Ascending aorta (tissue), 2 donors: ENCODE results near the gene MDN1. TPM values are rescaled to one million over a fixed set of nuclear protein-coding genes. Genes with fewer than 3 reads are reported as not detected.
A peak's percentile ranks its signal among the peaks of the same experiment; 100 is the strongest.
"Not testable (repeated sequence)": the region's sequence is repeated elsewhere in the genome, so short reads cannot be mapped to it uniquely, and the experiment has no call there.

Experiments
- DNase-seq, 2 donors: peaks; one replicate each; pipeline ENCODE4 v3.0.0-alpha.2; 2019; ENCODE audit warnings: low spot score in 2 of 2
- H3K27ac ChIP-seq, 2 donors: fragments of 200-600 bp; sonication (generic); one replicate each; pipeline ENCODE4 v1.5.1; 2016 to 2017; ENCODE audit warnings: mild to moderate bottlenecking in 1 of 2
- H3K27me3 ChIP-seq: fragments of 200-600 bp; sonication (generic); one replicate; pipeline ENCODE4 v1.5.1; 2017
- H3K36me3 ChIP-seq, 2 donors: fragments of 200-600 bp; sonication (generic); one replicate each; pipeline ENCODE4 v1.5.1; 2016
- H3K4me1 ChIP-seq, 2 donors: fragments of 200-600 bp; sonication (generic); one replicate each; pipeline ENCODE4 v1.5.1; 2016 to 2017; ENCODE audit warnings: mild to moderate bottlenecking in 1 of 2
- H3K4me3 ChIP-seq, 2 donors: fragments of 200-600 bp; sonication (generic); one replicate each; pipeline ENCODE4 v1.5.1; 2016 to 2017; ENCODE audit warnings: mild to moderate bottlenecking in 1 of 2
- H3K9me3 ChIP-seq, 2 donors: fragments of 200-600 bp; sonication (generic); one replicate each; pipeline ENCODE4 v1.5.1; 2016
- CTCF ChIP-seq, 3 experiments: fragments of 200-600 bp in 2 of 3; fragments of 450-650 bp in 1 of 3; sonication (generic) in 2 of 3; IDR thresholded peaks; one replicate each; pipeline ENCODE4 v1.5.1; 2016 to 2019; ENCODE audit warnings: antibody characterized with exemption in 3 of 3, mild to moderate bottlenecking in 1 of 3, moderate library complexity in 1 of 3
- intact Hi-C: fragments of 100-400 bp; cut with DNase I; formaldehyde crosslinking; loops from one replicate; pipeline ENCODE4 v1.15.1; 2023
- total RNA-seq: library from RNA; depleted of rRNA; stranded (reverse); fragments of >200 nt; gene quantifications from one replicate; pipeline ENCODE4 v1.1.0, GENCODE V29; 2016

Gene MDN1
- total RNA-seq, 1 donor from 2014 or later, result 12.2 TPM

GRCh38 chr6:89828988-89829471, 9.4 kb upstream of the MDN1 start:
- Histone ChIP-seq H3K27ac (peak overlapping the region; percentile 85 to 89), H3K27me3 (no peaks in the 10 kb centered on the region), H3K4me1 (peaks cover 0 to 11% of the 10 kb centered on the region in 2 donors), H3K36me3 (peaks cover 0 to 8% of the 10 kb centered on the region in 2 donors), H3K9me3 (no peaks in the 10 kb centered on the region), H3K4me3 (peak overlapping the region; percentile 71 to 73)
- intact Hi-C loops, result loop anchor here (1.0 to 10.0 kb wide), 8 partner anchors 10 to 758 kb away; partner anchors contain the start of genes BACH2, LYRM2, MAP3K7 and MDN1
- no peak for DNase-seq
- TF ChIP-seq CTCF (IDR thresholded peaks at IDR 0.05), result no peak

- peak overlapping the region; percentile 85 to 89 for H3K27ac ChIP-seq
- H3K4me3 ChIP-seq, result peak overlapping the region; percentile 71 to 73
- H3K36me3 ChIP-seq, DNase-seq, H3K27me3 ChIP-seq, H3K9me3 ChIP-seq: not testable (repeated sequence)
- peaks cover 0 to 11% of the 10 kb centered on the region in 2 donors for H3K4me1 ChIP-seq
- intact Hi-C loops, result loop anchor here (2.0 to 10.0 kb wide), 5 partner anchors 190 to 744 kb away; partner anchors contain the start of genes BACH2, LYRM2 and PNRC1
Measured at GRCh38 chr6:89828475-89828987, 8.9 kb upstream of the MDN1 start.

DNA sequence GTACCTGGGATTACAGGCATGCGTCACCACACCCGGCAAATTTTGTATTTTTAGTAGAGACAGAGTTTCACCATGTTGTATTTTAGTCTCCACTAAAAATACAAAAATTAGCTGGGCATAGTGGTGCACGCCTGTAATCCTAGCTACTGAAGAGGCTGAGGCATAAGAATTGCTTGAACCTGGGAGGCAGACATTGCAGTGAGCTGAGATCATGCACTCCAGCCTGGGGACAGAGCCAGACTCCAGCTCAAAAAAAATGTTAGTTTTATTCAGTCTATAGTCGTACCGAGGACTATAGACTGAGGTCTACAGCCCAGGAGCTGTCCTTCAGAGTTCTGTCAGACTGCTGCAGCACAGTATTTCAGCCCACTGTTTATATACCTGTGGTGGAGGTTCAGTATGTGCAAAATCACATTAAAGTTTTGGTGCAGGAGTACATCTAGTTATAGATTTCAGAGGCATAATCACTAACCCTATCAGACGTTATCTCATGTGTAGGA, 6.5 kb upstream of the MDN1 start:
- TF ChIP-seq CTCF (IDR thresholded peaks at IDR 0.05), result no peak
- intact Hi-C loops, result loop anchor here (5.0 to 10.0 kb wide), 3 partner anchors 271 to 741 kb away; partner anchors contain the start of gene PNRC1
- H3K4me3 ChIP-seq, result no peak overlapping the region

DNA sequence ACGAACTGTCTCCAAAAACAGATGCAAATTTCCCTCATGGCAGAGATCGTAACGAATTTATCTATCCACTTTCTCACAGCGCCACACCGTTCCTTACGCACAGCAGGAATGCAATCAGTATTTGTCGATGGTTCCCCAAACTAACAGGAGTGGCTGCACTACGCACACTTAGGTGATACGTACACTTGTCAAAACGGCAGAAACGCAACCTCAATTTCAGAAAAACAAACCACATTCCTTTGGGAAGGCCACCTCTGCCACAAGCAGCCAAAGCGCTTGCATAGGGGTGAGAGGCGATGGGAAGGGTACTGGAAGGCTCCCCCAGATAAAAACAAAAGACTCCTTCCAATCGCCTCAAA, 638 bp downstream of the MDN1 start:
- H3K9me3 ChIP-seq, result no peaks in the 10 kb centered on the region
- H3K27me3 ChIP-seq, result no peaks in the 10 kb centered on the region
- no peak for TF ChIP-seq CTCF (IDR thresholded peaks at IDR 0.05)
- H3K4me1 ChIP-seq, result peaks cover 3 to 12% of the 10 kb centered on the region in 2 donors
- no peaks in the 10 kb centered on the region for H3K36me3 ChIP-seq
- peak overlapping the region; percentile 82 to 84 for H3K27ac ChIP-seq
- peak overlapping the region; percentile 80 to 88 for H3K4me3 ChIP-seq
- intact Hi-C loops, result loop anchor here (1.0 to 5.0 kb wide), 3 partner anchors 10 to 857 kb away; partner anchors contain the start of genes CASP8AP2, MAP3K7 and RNGTT
- no peak for DNase-seq

More for the DNA sequence above, 6.5 kb upstream of the MDN1 start:
- peaks cover 0 to 11% of the 10 kb centered on the region in 2 donors for H3K4me1 ChIP-seq
- peak in 1 of 2 donors; percentile 63 for DNase-seq
- H3K27me3 ChIP-seq, result no peaks in the 10 kb centered on the region
- H3K9me3 ChIP-seq, result no peaks in the 10 kb centered on the region
- H3K36me3 ChIP-seq, result no peaks in the 10 kb centered on the region
- peak overlapping the region; percentile 68 to 69 for H3K27ac ChIP-seq

DNA sequence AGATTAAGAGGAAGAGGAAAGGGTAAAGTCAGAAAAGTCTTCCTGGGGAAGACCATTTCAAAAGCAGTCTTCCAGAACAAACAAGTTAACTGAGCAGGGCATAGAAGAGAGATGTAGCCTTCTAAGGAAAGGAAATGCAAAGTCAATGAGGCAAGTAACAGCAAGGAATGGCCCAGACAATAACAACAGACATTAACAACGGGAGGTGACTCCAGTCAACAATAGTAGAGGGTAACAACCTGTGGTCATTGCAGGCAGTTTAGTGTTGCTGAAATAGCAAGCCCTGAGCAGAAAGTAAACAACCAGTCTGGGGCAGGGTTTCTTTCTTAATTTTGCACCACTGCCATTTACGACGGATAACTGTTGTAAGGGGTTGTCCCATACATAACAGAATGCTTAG, 2.1 kb downstream of the MDN1 start:
- H3K9me3 ChIP-seq, result no peaks in the 10 kb centered on the region
- intact Hi-C loops, result loop anchor here (5.0 kb wide), 1 partner anchor 855 kb away; the partner anchor contains the start of gene RNGTT
- H3K36me3 ChIP-seq, result no peaks in the 10 kb centered on the region
- peak overlapping the region in 1 of 2 donors; percentile 10 for H3K4me3 ChIP-seq
- no peak for DNase-seq
- no peak overlapping the region for H3K27ac ChIP-seq
- no peaks in the 10 kb centered on the region for H3K27me3 ChIP-seq
- TF ChIP-seq CTCF (IDR thresholded peaks at IDR 0.05), result no peak
- peaks cover 3 to 12% of the 10 kb centered on the region in 2 donors for H3K4me1 ChIP-seq

- H3K27me3 ChIP-seq, DNase-seq, intact Hi-C loops: not testable (repeated sequence)
Measured at GRCh38 chr6:89813422-89813821, 6.2 kb downstream of the MDN1 start.

More at GRCh38 chr6:89813422-89813821, 6.2 kb downstream of the MDN1 start:
- not testable (repeated sequence) for H3K27ac ChIP-seq, H3K9me3 ChIP-seq, H3K36me3 ChIP-seq, H3K4me3 ChIP-seq, H3K4me1 ChIP-seq
